ENCODE measurements around the gene INTS14. TPM values are rescaled to one million over a fixed set of nuclear protein-coding genes. Genes with fewer than 3 reads are reported as not detected.
A peak's percentile ranks its signal among the peaks of the same experiment; 100 is the strongest.

Gene INTS14
- total RNA-seq, 3 donors from 2014 or later (not counting 1 experiment from before 2014, with no cell fraction given): 23.5 to 33.6 (median 26.4) TPM

DNA sequence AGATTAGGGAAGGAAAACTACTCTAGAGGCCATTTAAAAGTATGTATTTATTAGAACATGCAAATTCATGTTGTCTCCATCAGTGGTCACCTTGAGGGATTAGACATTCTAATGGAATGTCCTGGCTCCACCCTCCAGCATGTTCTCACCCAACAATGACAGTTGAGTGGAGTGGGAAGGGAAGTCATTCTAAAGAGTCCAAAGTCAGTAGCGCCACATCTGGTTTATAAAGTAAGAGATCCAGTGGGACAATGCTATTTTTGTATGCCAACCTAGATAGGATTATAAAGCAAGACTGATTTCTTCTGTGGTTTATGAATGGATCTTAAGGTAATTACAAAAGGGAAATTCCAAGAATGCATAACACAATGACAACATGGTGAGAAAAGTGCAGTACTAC is 44.1 kb upstream of the INTS14 start:
- peaks cover 0 to 5% of the 10 kb centered on the region in 2 donors for H3K4me1 Mint-ChIP-seq

DNA sequence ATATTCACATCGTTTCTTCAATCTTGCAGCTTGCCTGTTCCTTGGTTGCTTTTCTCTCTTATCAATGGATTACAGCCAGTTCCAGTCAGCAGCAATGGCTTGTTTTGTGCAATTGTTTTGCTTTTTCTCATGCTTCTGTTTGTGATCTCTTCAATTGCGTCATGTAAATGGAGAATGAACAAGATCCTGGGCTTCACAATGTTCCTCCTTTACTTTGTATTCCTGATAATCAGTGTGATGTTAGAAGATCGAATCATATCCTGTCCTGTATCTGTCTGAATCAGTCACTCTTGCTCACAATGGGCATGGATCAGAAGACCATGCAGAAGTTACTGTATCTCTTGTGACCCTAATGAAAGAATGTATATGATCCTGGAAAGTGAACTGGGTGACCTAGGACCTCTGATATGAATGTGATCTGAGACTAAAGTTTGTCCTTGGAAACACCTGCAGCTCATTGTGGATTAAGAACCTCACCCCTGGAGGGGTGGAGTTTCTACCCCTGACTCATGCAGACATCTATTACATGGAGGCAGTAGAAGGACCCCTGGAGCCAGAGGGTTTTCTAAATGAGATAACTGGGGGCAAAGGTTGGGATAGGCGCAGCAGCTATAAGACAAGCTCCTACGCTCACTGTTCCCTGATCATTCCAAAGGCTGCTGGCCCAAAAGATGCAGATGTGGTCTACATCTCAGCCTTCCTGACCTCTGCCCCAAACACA is 43.0 kb upstream of the INTS14 start:
- H3K27ac Mint-ChIP-seq: peak overlapping the region in 1 of 2 donors; percentile 37
- ATAC-seq: peak in 1 of 3 donors; percentile 27
- WGBS (ENCODE audit: insufficient coverage): 97% methylated on average over 5 of the region's 5 CpGs

More for the DNA sequence above, 44.1 kb upstream of the INTS14 start:
- no peak for ATAC-seq
- Histone ChIP-seq H3K27me3 (ENCODE audit: control insufficient read depth, insufficient read depth, low read length) (no peaks in the 10 kb centered on the region), H3K27ac (ENCODE audit: low read length) (no peak overlapping the region), H3K36me3 (ENCODE audit: control insufficient read depth, insufficient read depth, low read length) (peaks cover 55% of the 10 kb centered on the region), H3K9me3 (ENCODE audit: control insufficient read depth, insufficient read depth, low read length) (no peaks in the 10 kb centered on the region), H3K4me1 (ENCODE audit: control insufficient read depth, insufficient read depth, low read length) (no peaks in the 10 kb centered on the region), H3K4me3 (ENCODE audit: low read length) (no peak overlapping the region)
- Mint-ChIP-seq H3K36me3 (peaks cover 1% of the 10 kb centered on the region), H3K4me3 (no peak overlapping the region), H3K27ac (no peak overlapping the region), H3K9me3 (no peaks in the 10 kb centered on the region), H3K27me3 (ENCODE audit: low read depth in 2 of 2) (no peaks in the 10 kb centered on the region)
- TF ChIP-seq, protein P1, sequence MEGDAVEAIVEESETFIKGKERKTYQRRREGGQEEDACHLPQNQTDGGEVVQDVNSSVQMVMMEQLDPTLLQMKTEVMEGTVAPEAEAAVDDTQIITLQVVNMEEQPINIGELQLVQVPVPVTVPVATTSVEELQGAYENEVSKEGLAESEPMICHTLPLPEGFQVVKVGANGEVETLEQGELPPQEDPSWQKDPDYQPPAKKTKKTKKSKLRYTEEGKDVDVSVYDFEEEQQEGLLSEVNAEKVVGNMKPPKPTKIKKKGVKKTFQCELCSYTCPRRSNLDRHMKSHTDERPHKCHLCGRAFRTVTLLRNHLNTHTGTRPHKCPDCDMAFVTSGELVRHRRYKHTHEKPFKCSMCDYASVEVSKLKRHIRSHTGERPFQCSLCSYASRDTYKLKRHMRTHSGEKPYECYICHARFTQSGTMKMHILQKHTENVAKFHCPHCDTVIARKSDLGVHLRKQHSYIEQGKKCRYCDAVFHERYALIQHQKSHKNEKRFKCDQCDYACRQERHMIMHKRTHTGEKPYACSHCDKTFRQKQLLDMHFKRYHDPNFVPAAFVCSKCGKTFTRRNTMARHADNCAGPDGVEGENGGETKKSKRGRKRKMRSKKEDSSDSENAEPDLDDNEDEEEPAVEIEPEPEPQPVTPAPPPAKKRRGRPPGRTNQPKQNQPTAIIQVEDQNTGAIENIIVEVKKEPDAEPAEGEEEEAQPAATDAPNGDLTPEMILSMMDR (IDR thresholded peaks at IDR 0.05): no peak
- WGBS (ENCODE audit: insufficient coverage): 100% methylated on average over 1 of the region's 1 CpG
- intact Hi-C loops (cut with micrococcal nuclease): no loop called here
- DNase-seq: no peak

DNA sequence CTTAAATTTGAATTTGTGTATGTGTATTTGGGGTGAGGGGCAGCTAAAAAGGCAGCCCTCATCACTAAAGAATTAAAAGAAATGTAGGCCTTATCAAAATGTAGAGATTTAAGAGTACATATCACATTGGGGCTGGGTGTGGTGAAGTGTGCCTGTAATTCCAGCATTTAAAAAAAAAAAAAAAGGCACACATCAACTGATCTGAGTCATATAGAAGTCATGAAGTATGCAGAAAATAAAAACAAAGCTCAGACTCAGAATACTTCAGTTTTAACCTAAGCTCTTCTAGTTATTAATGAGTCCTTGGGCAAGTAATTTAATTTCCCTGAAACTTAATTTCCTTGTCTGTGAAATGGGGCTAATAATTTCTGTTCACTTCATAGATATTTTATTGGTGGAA is 42.4 kb upstream of the INTS14 start:
- H3K36me3 ChIP-seq (ENCODE audit: control insufficient read depth, insufficient read depth, low read length): peaks cover 42% of the 10 kb centered on the region
- no peak overlapping the region for H3K27ac ChIP-seq (ENCODE audit: low read length)
- TF ChIP-seq, protein P1 (IDR thresholded peaks at IDR 0.05): no peak

More for the DNA sequence above, 43.0 kb upstream of the INTS14 start:
- Histone ChIP-seq H3K9me3 (ENCODE audit: control insufficient read depth, insufficient read depth, low read length) (no peaks in the 10 kb centered on the region), H3K27me3 (ENCODE audit: control insufficient read depth, insufficient read depth, low read length) (no peaks in the 10 kb centered on the region), H3K4me3 (ENCODE audit: low read length) (no peak overlapping the region), H3K27ac (ENCODE audit: low read length) (no peak overlapping the region), H3K36me3 (ENCODE audit: control insufficient read depth, insufficient read depth, low read length) (peaks cover 49% of the 10 kb centered on the region), H3K4me1 (ENCODE audit: control insufficient read depth, insufficient read depth, low read length) (no peaks in the 10 kb centered on the region)
- no peaks in the 10 kb centered on the region for H3K36me3 Mint-ChIP-seq
- no peaks in the 10 kb centered on the region for H3K9me3 Mint-ChIP-seq
- DNase-seq: no peak
- intact Hi-C loops (cut with micrococcal nuclease): no loop called here
- TF ChIP-seq, protein P1 (IDR thresholded peaks at IDR 0.05): no peak
- no peak overlapping the region for H3K4me3 Mint-ChIP-seq
- H3K4me1 Mint-ChIP-seq: peaks cover 0 to 6% of the 10 kb centered on the region in 2 donors
- H3K27me3 Mint-ChIP-seq (ENCODE audit: low read depth in 2 of 2): no peaks in the 10 kb centered on the region

More for the DNA sequence above, 42.4 kb upstream of the INTS14 start:
- H3K9me3 Mint-ChIP-seq: no peaks in the 10 kb centered on the region
- H3K36me3 Mint-ChIP-seq: no peaks in the 10 kb centered on the region
- H3K4me3 ChIP-seq (ENCODE audit: low read length): no peak overlapping the region
- intact Hi-C loops (cut with micrococcal nuclease): no loop called here
- no peaks in the 10 kb centered on the region for H3K4me1 ChIP-seq (ENCODE audit: control insufficient read depth, insufficient read depth, low read length)
- no peak overlapping the region for H3K4me3 Mint-ChIP-seq
- no peak for ATAC-seq
- no peaks in the 10 kb centered on the region for H3K27me3 Mint-ChIP-seq (ENCODE audit: low read depth in 2 of 2)
- no peaks in the 10 kb centered on the region for H3K9me3 ChIP-seq (ENCODE audit: control insufficient read depth, insufficient read depth, low read length)
- H3K4me1 Mint-ChIP-seq: peaks cover 0 to 6% of the 10 kb centered on the region in 2 donors
- no peak for DNase-seq
- H3K27me3 ChIP-seq (ENCODE audit: control insufficient read depth, insufficient read depth, low read length): no peaks in the 10 kb centered on the region
- H3K27ac Mint-ChIP-seq: peak overlapping the region; percentile 13 to 37
